HG03575 (cell line): ENCODE data around the gene CKLF.
"Not testable (repeated sequence)": the region's sequence is repeated elsewhere in the genome, so short reads cannot be mapped to it uniquely, and the experiment has no call there.

Experiments used
- ATAC-seq: cut with Tn5 transposase; IDR thresholded peaks from one replicate; pipeline ENCODE4 v1.9.1; 2021; ENCODE audit not compliant: unreplicated experiment, insufficient number of reproducible peaks, low FRiP score; ENCODE audit errors: extremely low read depth

The CKLF gene

DNA sequence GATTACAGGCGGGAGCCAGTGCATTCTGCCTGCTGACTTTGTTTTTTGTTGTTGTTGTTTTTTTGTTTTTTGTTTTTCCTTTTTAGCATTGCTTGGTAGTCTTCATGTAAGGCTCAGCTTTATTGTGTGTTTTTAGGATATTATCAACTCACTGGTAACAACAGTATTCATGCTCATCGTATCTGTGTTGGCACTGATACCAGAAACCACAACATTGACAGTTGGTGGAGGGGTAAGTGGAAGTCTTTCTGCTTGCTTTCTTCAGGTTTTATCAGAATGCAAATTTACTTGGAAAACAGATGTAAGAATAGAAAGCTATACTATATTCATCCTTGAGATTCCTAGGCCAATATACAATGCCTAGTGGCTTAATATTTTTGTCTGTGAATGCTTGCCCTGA is 10.6 kb downstream of the CKLF start:
- no peak for ATAC-seq

DNA sequence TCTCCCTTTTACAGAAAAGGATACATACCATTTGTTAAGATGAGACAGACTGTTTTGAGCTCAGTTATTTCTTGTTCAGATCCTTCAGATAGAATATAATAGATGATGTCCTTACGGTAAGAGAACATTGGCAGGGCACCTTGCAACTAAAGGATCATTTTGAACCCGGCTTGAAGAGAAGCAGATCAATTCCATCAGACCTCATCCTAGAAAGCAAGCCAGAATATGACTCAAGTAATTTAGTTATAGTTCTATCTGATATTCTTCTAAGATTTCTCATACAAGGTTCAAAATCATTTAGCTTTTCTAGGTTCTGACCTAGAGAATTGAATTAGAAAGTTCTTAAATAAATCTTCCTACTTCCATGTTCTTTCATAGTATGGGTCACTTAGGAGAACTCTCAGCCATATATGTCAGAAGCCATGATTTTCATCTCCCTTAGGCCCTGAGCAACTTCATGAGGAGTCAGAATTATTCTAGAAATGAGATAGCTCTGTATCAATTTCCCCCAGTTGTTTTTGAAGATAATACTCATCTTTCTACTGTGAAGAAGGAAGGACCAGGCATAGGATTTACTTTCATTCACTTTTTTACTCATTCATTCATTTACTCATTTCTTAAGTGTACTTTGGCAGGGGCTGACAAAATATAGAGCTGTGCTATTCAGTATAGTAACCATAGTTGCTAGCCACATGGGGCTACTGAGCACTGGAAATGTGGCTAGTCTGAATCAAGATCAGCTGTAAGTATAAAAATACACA is 11.4 kb downstream of the CKLF start:
- ATAC-seq, result no peak

DNA sequence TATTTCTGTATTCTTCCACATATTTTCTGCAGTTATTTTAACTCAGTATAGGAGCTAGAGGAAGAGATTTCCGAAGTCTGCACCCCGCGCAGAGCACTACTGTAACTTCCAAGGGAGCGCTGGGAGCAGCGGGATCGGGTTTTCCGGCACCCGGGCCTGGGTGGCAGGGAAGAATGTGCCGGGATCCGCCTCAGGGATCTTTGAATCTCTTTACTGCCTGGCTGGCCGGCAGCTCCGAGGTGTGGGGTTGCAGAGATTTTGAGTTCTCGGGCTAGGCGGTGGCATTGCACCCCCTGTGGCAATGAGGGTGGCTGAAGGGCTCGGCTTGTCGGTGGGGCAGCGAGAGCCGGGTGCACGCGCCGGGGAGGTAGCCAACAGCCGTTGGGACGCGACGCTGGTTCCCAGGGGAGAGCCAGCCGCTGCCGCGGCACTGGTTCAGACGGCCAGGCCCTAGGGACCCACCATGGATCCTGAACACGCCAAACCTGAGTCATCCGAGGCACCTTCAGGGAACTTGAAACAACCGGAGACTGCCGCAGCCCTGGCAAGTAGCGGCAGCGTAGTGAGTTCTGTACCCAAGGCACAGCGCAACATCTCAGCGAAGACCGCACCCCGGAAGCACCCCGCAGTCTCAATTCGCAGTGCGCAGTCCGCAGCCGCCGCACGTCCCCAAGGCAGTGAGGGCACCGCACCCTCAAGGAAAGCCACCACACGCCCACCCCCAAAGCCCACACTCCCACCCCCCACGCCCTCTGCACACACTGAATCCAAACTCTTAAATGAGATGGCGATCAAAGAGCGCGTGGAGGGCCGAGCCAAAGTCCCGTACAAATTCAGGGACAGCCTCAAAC is 13.9 kb downstream of the CKLF start, which contains the start of gene CMTM1:
Gene CMTM1, plus strand, starts transcription at position 389 of the 851 bp plus-strand sequence. Its CDS starts 75 bp downstream, at position 464.
- ATAC-seq, result no peak

DNA sequence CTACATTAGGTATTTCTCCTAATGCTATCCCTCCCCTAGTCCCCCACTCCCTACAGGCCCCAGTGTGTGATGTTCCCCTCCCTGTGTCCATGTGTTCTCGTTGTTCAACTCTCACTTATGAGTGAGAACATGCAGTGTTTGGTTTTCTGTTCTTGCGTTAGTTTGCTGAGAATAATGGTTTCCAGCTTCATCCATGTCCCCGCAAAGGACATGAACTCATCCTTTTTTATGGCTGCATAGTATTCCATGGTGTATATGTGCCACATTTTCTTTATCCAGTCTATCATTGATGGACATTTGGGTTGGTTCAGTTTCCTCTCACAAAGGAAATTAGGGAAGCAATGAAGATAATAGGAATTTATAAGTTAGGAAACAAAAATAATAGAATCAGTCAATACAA is 14.9 kb downstream of the CKLF start:
- not testable (repeated sequence) for ATAC-seq

DNA sequence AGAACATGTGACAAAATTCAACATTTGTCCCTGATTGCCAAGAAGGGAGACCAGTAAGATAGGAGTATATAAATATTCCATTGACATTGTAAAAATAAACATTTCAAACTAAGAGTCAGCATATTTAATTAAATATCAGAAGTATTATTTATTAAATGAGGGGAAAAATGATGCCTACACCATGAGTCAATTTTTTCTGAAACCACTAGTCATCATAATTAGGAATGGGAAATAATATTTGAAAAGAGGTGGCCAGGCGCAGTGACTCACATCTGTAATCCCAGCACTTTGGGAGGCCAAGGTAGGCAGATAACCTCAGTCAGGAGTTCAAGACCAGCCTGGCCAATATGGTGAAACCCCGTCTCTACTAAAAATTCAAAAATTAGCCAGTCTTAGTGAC is 16.0 kb downstream of the CKLF start:
- no peak for ATAC-seq

DNA sequence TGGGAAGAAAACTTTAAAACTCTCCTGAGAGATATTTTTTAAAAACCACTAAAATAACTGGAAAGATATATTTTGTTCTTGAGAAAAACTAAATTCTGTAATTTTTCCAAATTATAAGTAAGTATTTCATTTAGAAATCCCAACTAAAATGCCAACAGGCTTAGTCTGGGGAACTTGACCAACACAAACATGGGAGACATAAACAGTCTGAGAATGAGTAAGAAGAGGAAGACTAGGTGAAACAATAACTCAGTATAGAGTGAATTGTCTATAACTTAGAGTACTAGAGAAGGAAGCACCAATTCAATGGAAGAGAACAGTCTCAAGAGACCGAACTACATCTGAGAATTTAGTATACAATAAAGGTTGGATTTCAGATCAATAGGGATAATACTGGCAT is 16.8 kb downstream of the CKLF start:
- ATAC-seq, result no peak

DNA sequence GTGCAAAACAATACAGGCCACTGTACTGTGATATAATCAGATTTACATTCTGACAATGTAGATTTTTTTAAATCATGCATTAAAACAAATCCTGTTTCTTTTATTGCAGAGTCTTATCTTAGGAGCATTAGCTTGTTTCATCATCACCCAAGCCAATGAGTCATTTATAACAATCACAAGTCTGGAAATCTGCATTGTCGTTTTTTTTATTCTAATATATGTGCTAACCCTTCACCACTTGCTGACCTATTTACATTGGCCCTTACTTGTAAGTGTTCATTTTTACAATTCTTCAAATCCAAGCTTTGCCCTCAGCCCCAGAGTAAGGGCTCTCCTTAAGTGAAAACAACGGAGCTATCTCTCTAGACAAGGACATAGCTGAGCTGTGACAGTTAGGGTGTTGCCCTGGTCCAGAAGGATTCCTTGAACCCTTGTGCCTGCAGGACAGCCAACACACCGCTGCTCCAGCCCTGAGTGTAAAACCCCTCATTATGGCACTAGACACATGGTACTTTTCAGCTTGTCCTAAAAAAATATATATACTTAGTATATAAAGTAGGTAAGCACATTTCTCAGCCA is 17.5 kb downstream of the CKLF start:
- ATAC-seq, result no peak

DNA sequence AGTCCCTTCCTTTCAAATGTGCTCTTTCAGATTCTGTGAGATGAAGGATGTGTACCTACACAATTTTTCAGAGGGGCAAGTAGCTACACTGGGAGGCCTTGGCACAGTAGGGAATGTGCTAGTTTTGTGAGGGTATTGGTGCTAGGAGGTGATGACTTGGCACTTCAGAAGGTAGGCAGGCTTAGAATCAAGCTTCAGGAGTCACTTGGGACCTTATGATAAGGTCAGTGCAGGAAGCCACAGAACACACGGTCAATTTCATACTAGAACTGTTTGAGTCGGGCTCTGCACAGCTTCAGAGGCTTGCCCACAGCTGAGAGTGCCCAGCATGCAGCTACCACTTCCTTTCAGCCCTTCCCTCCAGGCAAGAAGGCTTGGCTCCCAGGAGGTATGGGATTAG is 20.0 kb downstream of the CKLF start:
- no peak for ATAC-seq

DNA sequence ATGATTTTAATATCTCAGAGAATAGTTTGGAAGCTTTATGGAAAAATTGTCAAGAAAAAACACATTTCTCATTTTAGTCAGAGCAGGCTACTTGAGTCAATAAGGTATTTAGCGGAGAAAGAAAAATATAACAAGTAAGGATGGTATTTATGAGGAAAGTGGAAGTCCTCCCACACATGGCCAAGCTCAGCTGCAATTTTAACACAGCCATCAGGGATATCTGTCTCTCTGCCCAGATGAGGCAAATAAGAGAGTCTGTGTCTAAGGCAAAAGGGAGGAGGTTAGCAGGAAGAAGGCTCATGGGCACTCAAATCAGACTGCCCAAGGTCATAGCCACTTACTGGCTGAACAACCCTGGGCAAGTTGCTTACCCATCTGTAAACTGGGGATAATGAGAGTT is 21.7 kb downstream of the CKLF start:
- no peak for ATAC-seq

DNA sequence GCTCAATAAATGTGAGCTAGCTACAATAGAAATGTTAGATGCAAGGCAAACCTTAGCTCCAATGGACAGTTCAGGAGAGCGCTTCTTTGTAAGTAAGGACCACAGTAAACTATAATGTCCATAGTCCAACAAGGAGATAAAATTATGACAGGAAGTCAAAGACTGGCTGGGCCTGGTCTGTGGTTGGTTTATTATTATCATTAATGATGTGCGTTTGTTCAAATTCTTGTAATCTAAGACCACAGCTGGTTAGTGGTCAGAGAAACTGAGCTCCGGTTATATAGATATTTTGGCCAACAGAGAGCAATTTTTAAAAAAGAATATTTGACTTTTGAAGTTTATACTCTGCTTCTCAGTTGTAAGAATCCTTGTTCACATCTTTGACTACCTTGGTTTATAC is 22.2 kb downstream of the CKLF start:
- ATAC-seq, result no peak

DNA sequence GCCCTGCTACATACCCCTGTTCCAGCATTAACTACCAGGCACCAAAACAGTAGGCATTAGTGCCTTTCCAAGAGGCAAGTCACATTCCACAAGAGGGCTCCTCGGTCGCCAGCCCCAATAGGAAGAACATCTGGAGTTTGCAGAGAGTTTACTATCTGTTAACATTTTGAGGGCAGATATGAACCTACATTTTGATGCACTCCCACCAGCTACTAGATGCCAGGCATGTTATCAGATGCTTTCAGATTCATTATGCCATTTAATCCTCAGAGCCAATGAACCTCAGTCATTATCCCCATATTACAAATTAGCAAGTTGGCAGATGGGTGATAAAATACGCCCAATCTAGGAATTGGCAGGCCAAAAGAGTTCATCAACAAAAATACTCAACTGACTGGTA is 22.7 kb downstream of the CKLF start:
- no peak for ATAC-seq

DNA sequence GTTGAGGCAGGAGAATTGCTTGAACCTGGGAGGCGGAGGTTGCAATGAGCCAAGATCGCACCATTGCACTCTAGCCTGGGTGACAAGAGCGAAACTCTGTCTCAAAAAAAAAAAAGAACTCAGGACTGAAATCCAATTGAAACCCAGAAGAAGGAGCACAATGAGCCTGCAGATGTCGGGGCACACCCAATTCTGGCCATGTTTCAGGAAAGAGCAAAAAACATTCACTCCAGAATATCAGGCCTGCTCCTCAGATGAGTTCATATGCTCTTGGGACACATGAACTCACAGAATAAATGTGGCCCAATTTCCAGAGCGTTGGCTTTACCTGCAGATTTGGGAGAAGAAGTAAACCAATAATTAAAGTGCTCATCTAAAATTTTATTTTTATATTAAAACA is 23.9 kb downstream of the CKLF start:
- ATAC-seq, result no peak

DNA sequence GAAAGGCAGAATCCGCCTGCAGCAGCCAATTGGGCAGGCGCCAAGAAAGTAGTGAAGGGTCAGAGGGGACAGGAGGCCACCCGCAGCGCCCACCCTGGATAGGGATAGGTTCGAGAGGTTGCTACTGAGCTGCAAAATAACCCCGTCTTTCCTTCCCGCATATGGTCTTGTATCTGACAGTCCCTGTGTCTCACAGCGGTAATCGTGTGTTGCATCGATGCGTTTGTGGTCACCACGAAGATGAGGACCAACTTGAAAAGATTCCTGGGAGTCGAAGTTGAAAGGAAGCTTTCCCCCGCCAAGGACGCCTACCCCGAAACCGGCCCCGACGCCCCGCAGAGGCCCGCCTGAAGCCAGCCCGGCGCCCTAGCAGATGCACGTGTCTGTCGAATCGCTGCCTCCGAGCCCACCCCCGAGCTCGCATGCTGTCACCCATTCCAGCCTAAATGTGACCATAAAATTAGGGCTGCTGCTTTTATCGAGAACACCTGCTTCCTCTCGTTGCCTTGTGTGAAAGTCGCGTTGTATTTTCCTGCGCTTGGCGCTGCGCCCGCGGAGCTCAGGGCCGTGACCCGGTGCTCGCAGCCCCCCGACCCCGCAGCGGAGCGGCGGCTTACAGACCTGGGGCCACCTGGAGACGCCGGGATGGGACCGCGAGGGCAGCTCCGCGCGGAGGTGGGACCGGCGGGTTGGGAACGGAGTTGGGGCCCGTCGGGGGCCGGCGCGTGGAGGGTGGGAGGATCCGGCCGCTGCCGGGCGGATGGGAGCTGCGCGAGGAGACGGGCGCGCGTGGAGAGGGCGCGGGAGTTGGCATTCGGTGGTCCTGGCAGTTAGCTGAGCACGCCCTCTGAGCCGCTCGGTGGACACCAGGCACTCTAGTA is 26.5 kb downstream of the CKLF start, which contains the start of gene CMTM2:
Gene CMTM2, plus strand, starts transcription at position 813 of the 881 bp plus-strand sequence. CDS start 145 bp downstream, outside the sequence.
- ATAC-seq, result no peak

DNA sequence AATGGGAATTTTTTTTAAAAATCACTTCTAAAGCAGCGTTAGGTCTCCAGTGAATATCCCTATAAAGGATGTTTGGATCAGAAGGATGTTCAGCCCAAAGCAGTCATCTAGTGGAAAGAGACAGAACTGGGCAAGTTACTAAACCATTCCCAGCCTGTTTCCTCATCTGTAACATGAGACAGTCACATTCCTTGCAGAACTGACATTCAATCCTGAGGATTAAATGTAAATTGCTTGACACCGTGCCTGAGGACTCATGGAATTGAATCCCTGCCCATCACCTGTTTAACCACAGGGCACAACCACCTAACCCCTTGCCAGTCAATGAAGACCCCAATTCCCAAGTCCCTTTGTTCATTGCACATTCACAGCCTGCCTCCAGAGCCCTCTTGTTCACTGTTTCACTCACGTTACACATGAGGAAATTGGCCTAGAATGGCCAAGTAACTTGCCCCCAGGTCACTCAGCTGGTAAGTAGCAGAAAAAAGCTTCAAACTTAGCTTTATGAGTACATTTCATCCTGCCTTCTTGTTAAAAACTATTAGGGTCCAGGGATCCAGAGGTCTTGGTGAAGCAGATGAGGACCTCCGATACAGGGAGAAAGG is 28.3 kb downstream of the CKLF start:
- no peak for ATAC-seq

DNA sequence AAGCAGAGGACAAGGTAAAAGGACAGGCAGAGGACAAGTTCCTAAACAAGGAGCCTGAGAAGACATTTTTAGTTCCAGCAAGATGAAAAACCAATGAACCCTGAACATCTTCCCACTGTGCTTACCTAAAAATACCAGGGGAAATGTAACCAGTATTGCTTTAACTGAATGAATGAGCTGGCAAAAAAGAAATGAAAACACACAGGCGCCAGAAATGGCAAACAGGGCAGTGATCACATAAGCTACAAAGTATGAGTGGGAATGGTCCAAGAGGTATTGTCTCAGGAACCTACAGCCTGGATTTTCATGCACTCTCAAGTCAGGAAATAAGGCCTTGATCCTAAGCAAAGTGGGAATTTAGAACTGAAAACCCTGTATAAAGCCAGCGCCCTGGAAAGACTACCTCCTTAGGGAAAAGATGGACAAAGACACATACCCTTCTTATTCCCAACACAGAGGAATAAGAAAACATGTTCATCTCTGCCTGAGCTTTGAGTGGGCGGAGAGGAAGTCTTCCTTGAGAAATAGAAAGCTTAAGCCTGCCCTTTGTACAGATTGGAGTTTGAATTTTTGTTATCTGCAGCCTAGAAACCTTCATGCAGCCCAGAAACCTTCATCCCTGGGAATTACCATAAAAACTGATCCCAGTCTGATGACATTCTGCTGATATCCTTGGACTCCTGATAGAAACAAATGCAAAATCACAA is 29.0 kb downstream of the CKLF start:
- no peak for ATAC-seq

DNA sequence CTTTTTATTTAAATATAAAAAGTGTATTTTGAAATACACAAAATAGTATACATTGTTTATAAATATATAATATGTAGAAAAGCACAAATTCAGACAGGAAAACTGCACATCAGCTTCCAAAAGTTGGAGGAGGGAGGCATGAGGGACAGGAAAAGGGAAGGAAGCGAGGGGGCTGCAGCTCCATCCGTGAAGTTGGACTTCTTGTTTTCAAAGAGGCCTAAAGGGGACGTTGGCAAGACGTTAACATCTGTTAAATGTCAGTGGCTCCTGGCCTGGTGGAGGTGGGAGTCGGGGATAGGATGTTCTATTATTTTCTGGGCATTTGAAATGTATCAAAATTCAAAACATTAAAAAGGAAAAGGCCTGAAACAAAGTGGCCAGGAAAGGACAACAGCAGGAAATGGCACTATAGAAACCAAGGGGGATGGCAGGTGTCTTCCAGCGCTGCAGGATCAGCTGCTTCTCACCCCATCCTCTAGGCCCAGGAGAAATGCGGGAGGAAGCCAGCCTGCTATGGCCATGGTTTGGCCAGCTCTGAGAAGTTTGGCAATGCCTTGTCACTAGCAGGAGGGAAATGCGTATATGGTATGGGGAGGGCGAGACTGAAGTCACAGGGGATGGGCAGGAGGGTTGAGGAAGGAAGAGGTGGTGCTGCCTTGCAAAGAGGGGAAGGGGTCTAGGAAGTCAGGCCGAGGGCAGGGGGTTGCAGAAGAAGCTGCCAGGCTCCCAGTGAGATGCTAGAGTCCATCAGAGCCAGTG is 33.3 kb downstream of the CKLF start:
- ATAC-seq, result no peak

DNA sequence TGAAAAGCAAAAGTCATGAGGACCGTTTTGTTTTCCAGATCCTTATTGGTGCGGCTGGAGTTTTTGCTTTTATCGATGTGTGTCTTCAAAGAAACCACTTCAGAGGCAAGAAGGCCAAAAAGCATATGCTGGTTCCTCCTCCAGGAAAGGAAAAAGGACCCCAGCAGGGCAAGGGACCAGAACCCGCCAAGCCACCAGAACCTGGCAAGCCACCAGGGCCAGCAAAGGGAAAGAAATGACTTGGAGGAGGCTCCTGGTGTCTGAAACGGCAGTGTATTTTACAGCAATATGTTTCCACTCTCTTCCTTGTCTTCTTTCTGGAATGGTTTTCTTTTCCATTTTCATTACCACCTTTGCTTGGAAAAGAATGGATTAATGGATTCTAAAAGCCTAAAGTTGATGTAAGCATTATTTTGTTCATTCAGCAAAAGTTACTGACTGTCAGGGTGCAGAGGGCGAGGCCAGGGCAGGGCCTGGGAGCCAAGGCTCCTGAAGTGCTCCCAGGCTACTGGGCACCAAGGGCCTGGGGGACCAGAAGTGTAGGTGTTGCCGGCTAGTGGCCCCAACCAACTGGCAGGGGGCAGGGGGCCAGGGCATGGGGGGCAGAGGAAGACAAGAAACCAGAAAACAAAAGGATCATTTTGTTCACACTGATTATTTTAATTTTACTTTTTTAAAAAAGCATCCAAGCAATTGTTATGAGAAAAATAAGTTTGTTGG is 35.7 kb downstream of the CKLF start:
- no peak for ATAC-seq
